K562 (cell line): ENCODE results near the gene PYGM.

ENCODE experiments used
- CTCF ChIP-seq, 3 experiments: IDR thresholded peaks in 2 of 3; conservative IDR thresholded peaks in 1 of 3; 2 replicates each; pipeline ENCODE4 v1.5.1; 2011 to 2012; ENCODE audit warnings: low read length in 3 of 3, mild to moderate bottlenecking in 3 of 3, control low read depth in 2 of 3, improper control_type of control experiment in 1 of 3, inconsistent platforms in 1 of 3, low read depth in 1 of 3, mixed read lengths in 1 of 3, moderate library complexity in 1 of 3; ENCODE audit not compliant: insufficient read depth in 2 of 3
- MAX ChIP-seq: sonication (generic); formaldehyde crosslinking; IDR thresholded peaks from 2 replicates; pipeline ENCODE4 v1.9.0; 2022; ENCODE audit warnings: mild to moderate bottlenecking, missing genetic modification reagents
- NFIX ChIP-seq: fragments of 250-450 bp; sonication (Bioruptor Pico); IDR thresholded peaks from 2 replicates; pipeline ENCODE4 v1.4.0; 2020; ENCODE audit warnings: low read depth, mild to moderate bottlenecking, moderate library complexity
- POLR2A ChIP-seq: fragments of 450-650 bp; conservative IDR thresholded peaks from 2 replicates; pipeline ENCODE4 v1.6.1; 2016
- SETDB1 ChIP-seq: IDR thresholded peaks from one replicate; pipeline ENCODE4 v1.6.1; 2012; ENCODE audit warnings: low read length, control low read depth, inconsistent platforms
- SIX5 ChIP-seq, 2 experiments: IDR thresholded peaks; 2 replicates each; pipeline ENCODE4 v1.6.1; 2011; ENCODE audit warnings: low read length in 2 of 2, borderline replicate concordance in 1 of 2, low read depth in 1 of 2, mild to moderate bottlenecking in 1 of 2, moderate library complexity in 1 of 2; ENCODE audit not compliant: insufficient read depth in 1 of 2
- SMAD1 ChIP-seq: fragments of 150-350 bp; IDR thresholded peaks from 2 replicates; pipeline ENCODE4 v1.6.1; 2014; ENCODE audit warnings: low read length, low read depth; ENCODE audit not compliant: partially characterized antibody
- ZZZ3 ChIP-seq: fragments of 450-650 bp; IDR thresholded peaks from 2 replicates; pipeline ENCODE4 v1.6.1; 2016; ENCODE audit warnings: antibody characterized with exemption, mild to moderate bottlenecking, moderate library complexity
- TF ChIP-seq, protein P1 (sequence below): sonication (generic); formaldehyde crosslinking; IDR thresholded peaks from 2 replicates; pipeline ENCODE4 v1.5.0; 2020; ENCODE audit warnings: missing genetic modification reagents
- TF ChIP-seq, protein P2 (sequence below): fragments of 450-650 bp; IDR thresholded peaks from 2 replicates; pipeline ENCODE4 v1.6.1; 2017; ENCODE audit warnings: mild to moderate bottlenecking, moderate library complexity

- TF ChIP-seq SETDB1: no peak
- TF ChIP-seq POLR2A: no peak
- TF ChIP-seq, protein P1, sequence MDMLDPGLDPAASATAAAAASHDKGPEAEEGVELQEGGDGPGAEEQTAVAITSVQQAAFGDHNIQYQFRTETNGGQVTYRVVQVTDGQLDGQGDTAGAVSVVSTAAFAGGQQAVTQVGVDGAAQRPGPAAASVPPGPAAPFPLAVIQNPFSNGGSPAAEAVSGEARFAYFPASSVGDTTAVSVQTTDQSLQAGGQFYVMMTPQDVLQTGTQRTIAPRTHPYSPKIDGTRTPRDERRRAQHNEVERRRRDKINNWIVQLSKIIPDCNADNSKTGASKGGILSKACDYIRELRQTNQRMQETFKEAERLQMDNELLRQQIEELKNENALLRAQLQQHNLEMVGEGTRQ (CRISPR knock-in tag): no peak
- no peak for TF ChIP-seq CTCF (IDR thresholded peaks at IDR 0.05 in 2 of 3, conservative IDR thresholded peaks at IDR 0.05 in 1 of 3; ENCODE audit: insufficient read depth in 2 of 3, low read depth in 1 of 3, low read length in 3 of 3)
- no peak for TF ChIP-seq NFIX (CRISPR knock-in tag)
- TF ChIP-seq SIX5 (IDR thresholded peaks at IDR 0.05; ENCODE audit: borderline replicate concordance in 1 of 2, insufficient read depth in 1 of 2, low read depth in 1 of 2, low read length in 2 of 2): no peak
- TF ChIP-seq ZZZ3: no peak
- TF ChIP-seq MAX: peak; percentile 33; the same call in 1 of the 2 replicates
- no peak for TF ChIP-seq SMAD1
- TF ChIP-seq, protein P2, sequence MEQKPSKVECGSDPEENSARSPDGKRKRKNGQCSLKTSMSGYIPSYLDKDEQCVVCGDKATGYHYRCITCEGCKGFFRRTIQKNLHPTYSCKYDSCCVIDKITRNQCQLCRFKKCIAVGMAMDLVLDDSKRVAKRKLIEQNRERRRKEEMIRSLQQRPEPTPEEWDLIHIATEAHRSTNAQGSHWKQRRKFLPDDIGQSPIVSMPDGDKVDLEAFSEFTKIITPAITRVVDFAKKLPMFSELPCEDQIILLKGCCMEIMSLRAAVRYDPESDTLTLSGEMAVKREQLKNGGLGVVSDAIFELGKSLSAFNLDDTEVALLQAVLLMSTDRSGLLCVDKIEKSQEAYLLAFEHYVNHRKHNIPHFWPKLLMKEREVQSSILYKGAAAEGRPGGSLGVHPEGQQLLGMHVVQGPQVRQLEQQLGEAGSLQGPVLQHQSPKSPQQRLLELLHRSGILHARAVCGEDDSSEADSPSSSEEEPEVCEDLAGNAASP: no peak
Measured at GRCh38 chr11:64724863-64725532, 34.8 kb downstream of the PYGM start.
